H1 (cell line): ENCODE measurements around the gene ZFTA. TPM values are rescaled to one million over a fixed set of nuclear protein-coding genes. Genes with fewer than 3 reads are reported as not detected.

Source experiments
- ASH2L ChIP-seq: fragments of 200-600, 300-600 bp; sonication (generic); IDR thresholded peaks from one replicate; pipeline ENCODE4 v1.7.1; 2017; ENCODE audit warnings: low read length
- ATF3 ChIP-seq: IDR thresholded peaks from 2 replicates; pipeline ENCODE4 v1.6.1; 2011; ENCODE audit warnings: low read depth, mild to moderate bottlenecking, low read length; ENCODE audit not compliant: insufficient read depth
- CBX5 ChIP-seq: fragments of 300-800, 300-1000 bp; sonication (generic); IDR thresholded peaks from 2 replicates; pipeline ENCODE4 v1.7.1; 2016; ENCODE audit warnings: antibody characterized with exemption, low read length, low read depth
- CHD7 ChIP-seq: fragments of 300-600 bp; sonication (generic); IDR thresholded peaks from 2 replicates; pipeline ENCODE4 v1.7.1; 2012; ENCODE audit warnings: low read length, moderate library complexity, mild to moderate bottlenecking, inconsistent platforms; ENCODE audit not compliant: insufficient replicate concordance
- EZH2 ChIP-seq: fragments of 200-600 bp; sonication (generic); IDR thresholded peaks from 2 replicates; pipeline ENCODE4 v1.7.1; 2012; ENCODE audit warnings: low read depth, mild to moderate bottlenecking, moderate library complexity, low read length, inconsistent platforms; ENCODE audit not compliant: severe bottlenecking
- GABPA ChIP-seq: IDR thresholded peaks from 2 replicates; pipeline ENCODE4 v1.6.1; 2011; ENCODE audit warnings: mild to moderate bottlenecking, low read length, moderate library complexity, borderline replicate concordance; ENCODE audit not compliant: insufficient read depth
- JUND ChIP-seq: IDR thresholded peaks from 2 replicates; pipeline ENCODE4 v1.6.1; 2011; ENCODE audit warnings: mild to moderate bottlenecking, improper control_type of control experiment, low read length
- NRF1 ChIP-seq: IDR thresholded peaks from 2 replicates; pipeline ENCODE4 v1.6.1; 2011; ENCODE audit warnings: mild to moderate bottlenecking, low read depth, low read length, improper control_type of control experiment
- SRF ChIP-seq: IDR thresholded peaks from 2 replicates; pipeline ENCODE4 v1.6.1; 2011; ENCODE audit warnings: mild to moderate bottlenecking, low read depth, low read length, moderate library complexity
- polyA plus RNA-seq, 7 experiments: library from polyadenylated mRNA; depleted of rRNA in 3 of 7; stranded (reverse) in 5 of 7; unstranded in 2 of 7; fragments of >200 nt in 5 of 7; fragments of 200-250 nt in 2 of 7; gene quantifications; 1 replicate in 5 of 7; 2 replicates in 1 of 7; 4 replicates in 1 of 7; pipeline versions ENCODE4 v1.2.1 to v1.2.3, GENCODE V29; 2011 to 2013; ENCODE audit warnings: missing spikeins in 2 of 7, mixed read lengths in 2 of 7
- total RNA-seq: library from RNA; stranded (reverse); fragmentation: NEBNext Ultra II Directional; extraction: Animal tissue kit (Norgen Biotek cat#: 25700); gene quantifications from 2 replicates; pipeline ENCODE4 v1.2.1, GENCODE V29; 2021

Gene ZFTA
- total and polyA plus RNA-seq, 2 of the 8 experiments (the other 6 are each of a cell fraction or from before 2014, with no cell fraction given) = 9.5 to 34.0 TPM

GRCh38 chr11:63763496-63764339 lies 4.9 kb downstream of the ZFTA start (continued):
- TF ChIP-seq CHD7 (no peak), GABPA (no peak), CBX5 (no peak), JUND (no peak), EZH2 (no peak), ATF3 (no peak), ASH2L (no peak), NRF1 (no peak), SRF (no peak)
